ENCODE data around the gene MST1. TPM values are rescaled to one million over a fixed set of nuclear protein-coding genes. Genes with fewer than 3 reads are reported as not detected.
"Not testable (repeated sequence)": the region's sequence is repeated elsewhere in the genome, so short reads cannot be mapped to it uniquely, and the experiment has no call there.

The MST1 gene
- total RNA-seq, 2 experiments from 2014 or later, result 8.6 to 12.4 TPM

GRCh38 chr3:49704629-49705028, 15.4 kb upstream of the MST1 start:
- Mint-ChIP-seq H3K27me3 (no peaks in the 10 kb centered on the region), H3K4me3 (no peak overlapping the region), H3K4me1 (no peaks in the 10 kb centered on the region), H3K36me3 (ENCODE audit: low read depth) (peaks cover 7% of the 10 kb centered on the region), H3K27ac (no peak overlapping the region), H3K9me3 (no peaks in the 10 kb centered on the region)
- ChIA-PET POLR2A (no interaction called here), CTCF (interaction anchor here (1.8 kb wide), 1 partner anchor 134 kb away, joined by 8 read pairs; no protein-coding TSS in a partner anchor)
- no peak for DNase-seq

GRCh38 chr3:49703956-49704355, 14.7 kb upstream of the MST1 start:
- Mint-ChIP-seq H3K4me1 (no peaks in the 10 kb centered on the region), H3K27me3 (no peaks in the 10 kb centered on the region), H3K36me3 (ENCODE audit: low read depth) (peaks cover 7% of the 10 kb centered on the region), H3K4me3 (no peak overlapping the region), H3K9me3 (no peaks in the 10 kb centered on the region), H3K27ac (no peak overlapping the region)
- POLR2A ChIA-PET, result no interaction called here
- CTCF ChIA-PET, result interaction anchor here (0.5 to 1.8 kb wide), 2 partner anchors 11 to 135 kb away, joined by 3 to 8 read pairs; no protein-coding TSS in a partner anchor
- DNase-seq, result no peak

- ChIA-PET POLR2A (interaction anchor here (1.3 kb wide), 1 partner anchor 20 kb away, joined by 5 read pairs; the partner anchor contains the start of gene GMPPB), CTCF (interaction anchor here (0.5 to 3.3 kb wide), 3 partner anchors 11 to 164 kb away, joined by 3 to 21 read pairs (median 8); no protein-coding TSS in a partner anchor)
- H3K27ac Mint-ChIP-seq, result no peak overlapping the region
- no peak overlapping the region for H3K4me3 Mint-ChIP-seq
- H3K4me1 Mint-ChIP-seq, result no peaks in the 10 kb centered on the region
- DNase-seq, result peak; percentile 73
- no peaks in the 10 kb centered on the region for H3K9me3 Mint-ChIP-seq
- peaks cover 7% of the 10 kb centered on the region for H3K36me3 Mint-ChIP-seq (ENCODE audit: low read depth)
- H3K27me3 Mint-ChIP-seq, result no peaks in the 10 kb centered on the region
These were observed 14.2 kb upstream of the MST1 start for GRCh38 chr3:49703443-49703927.

GRCh38 chr3:49702672-49703071, 13.4 kb upstream of the MST1 start:
- POLR2A ChIA-PET, result interaction anchor here (1.3 kb wide), 1 partner anchor 21 kb away, joined by 5 read pairs; the partner anchor contains the start of gene GMPPB
- no peak overlapping the region for H3K4me3 Mint-ChIP-seq
- no peaks in the 10 kb centered on the region for H3K9me3 Mint-ChIP-seq
- no peaks in the 10 kb centered on the region for H3K27me3 Mint-ChIP-seq
- no peak overlapping the region for H3K27ac Mint-ChIP-seq
- no peaks in the 10 kb centered on the region for H3K4me1 Mint-ChIP-seq
- no peak for DNase-seq
- peaks cover 7% of the 10 kb centered on the region for H3K36me3 Mint-ChIP-seq (ENCODE audit: low read depth)
- CTCF ChIA-PET, result interaction anchor here (0.7 to 3.3 kb wide), 2 partner anchors 10 to 163 kb away, joined by 4 to 21 read pairs; no protein-coding TSS in a partner anchor

- Mint-ChIP-seq H3K4me1 (no peaks in the 10 kb centered on the region), H3K27me3 (no peaks in the 10 kb centered on the region), H3K27ac (no peak overlapping the region), H3K4me3 (no peak overlapping the region), H3K9me3 (no peaks in the 10 kb centered on the region), H3K36me3 (ENCODE audit: low read depth) (peaks cover 7% of the 10 kb centered on the region)
- POLR2A ChIA-PET, result interaction anchor here (0.7 to 1.7 kb wide), 3 partner anchors 17 to 102 kb away, joined by 3 to 6 read pairs (median 3); partner anchors contain the start of genes AMIGO3, GMPPB and INKA1
- CTCF ChIA-PET, result interaction anchor here (0.6 to 3.3 kb wide), 7 partner anchors 101 to 590 kb away, joined by 3 to 21 read pairs (median 3); partner anchors contain the start of gene INKA1
- DNase-seq, result no peak
These were observed 12.3 kb upstream of the MST1 start for GRCh38 chr3:49701388-49702077.

- Mint-ChIP-seq H3K36me3 (ENCODE audit: low read depth) (peaks cover 7% of the 10 kb centered on the region), H3K4me3 (no peak overlapping the region), H3K27ac (no peak overlapping the region), H3K9me3 (no peaks in the 10 kb centered on the region), H3K27me3 (no peaks in the 10 kb centered on the region), H3K4me1 (no peaks in the 10 kb centered on the region)
- ChIA-PET CTCF (interaction anchor here (0.6 to 3.3 kb wide), 6 partner anchors 102 to 591 kb away, joined by 3 to 21 read pairs (median 3); partner anchors contain the start of gene INKA1), POLR2A (interaction anchor here (0.7 to 1.7 kb wide), 3 partner anchors 18 to 103 kb away, joined by 3 to 6 read pairs (median 3); partner anchors contain the start of genes AMIGO3, GMPPB and INKA1)
- no peak for DNase-seq
These were observed 11.3 kb upstream of the MST1 start for GRCh38 chr3:49700453-49701128.

GRCh38 chr3:49700014-49700413, 10.7 kb upstream of the MST1 start:
- ChIA-PET CTCF (no interaction called here), POLR2A (interaction anchor here (1.7 kb wide), 1 partner anchor 19 kb away, joined by 6 read pairs; the partner anchor contains the start of gene AMIGO3)
- Mint-ChIP-seq H3K4me1 (no peaks in the 10 kb centered on the region), H3K27me3 (no peaks in the 10 kb centered on the region), H3K36me3 (ENCODE audit: low read depth) (peaks cover 7% of the 10 kb centered on the region), H3K9me3 (no peaks in the 10 kb centered on the region), H3K4me3 (no peak overlapping the region), H3K27ac (no peak overlapping the region)
- no peak for DNase-seq

- Mint-ChIP-seq H3K27me3 (no peaks in the 10 kb centered on the region), H3K36me3 (ENCODE audit: low read depth) (peaks cover 7% of the 10 kb centered on the region), H3K4me1 (no peaks in the 10 kb centered on the region), H3K9me3 (no peaks in the 10 kb centered on the region), H3K27ac (no peak overlapping the region), H3K4me3 (no peak overlapping the region)
- POLR2A ChIA-PET, result no interaction called here
- DNase-seq, result no peak
- CTCF ChIA-PET, result no interaction called here
These were observed 10.2 kb upstream of the MST1 start for GRCh38 chr3:49699281-49699979.

GRCh38 chr3:49695350-49696015, 6.2 kb upstream of the MST1 start:
- H3K9me3 Mint-ChIP-seq; DNase-seq; H3K4me1 Mint-ChIP-seq; H3K4me3 Mint-ChIP-seq; H3K36me3 Mint-ChIP-seq (ENCODE audit: low read depth); H3K27me3 Mint-ChIP-seq; H3K27ac Mint-ChIP-seq; CTCF ChIA-PET: not testable (repeated sequence)
- POLR2A ChIA-PET, result interaction anchor here (0.6 kb wide), 1 partner anchor 540 kb away, joined by 3 read pairs; no protein-coding TSS in a partner anchor

- H3K4me3 Mint-ChIP-seq; CTCF ChIA-PET; DNase-seq; H3K27ac Mint-ChIP-seq; H3K9me3 Mint-ChIP-seq; H3K36me3 Mint-ChIP-seq (ENCODE audit: low read depth); H3K27me3 Mint-ChIP-seq; POLR2A ChIA-PET: not testable (repeated sequence)
- H3K4me1 Mint-ChIP-seq, result peaks cover 17% of the 10 kb centered on the region
These were observed 5.3 kb upstream of the MST1 start for GRCh38 chr3:49694409-49695070.

- H3K27ac Mint-ChIP-seq; H3K36me3 Mint-ChIP-seq (ENCODE audit: low read depth); H3K9me3 Mint-ChIP-seq; CTCF ChIA-PET; POLR2A ChIA-PET; DNase-seq; H3K27me3 Mint-ChIP-seq: not testable (repeated sequence)
- peak overlapping the region; percentile 97 for H3K4me3 Mint-ChIP-seq
- peaks cover 28% of the 10 kb centered on the region for H3K4me1 Mint-ChIP-seq
These were observed 2.2 kb upstream of the MST1 start for GRCh38 chr3:49691481-49691880.

GRCh38 chr3:49690856-49691255, 1.6 kb upstream of the MST1 start:
- H3K9me3 Mint-ChIP-seq; CTCF ChIA-PET; H3K27me3 Mint-ChIP-seq; H3K27ac Mint-ChIP-seq; DNase-seq; POLR2A ChIA-PET; H3K36me3 Mint-ChIP-seq (ENCODE audit: low read depth): not testable (repeated sequence)
- Mint-ChIP-seq H3K4me1 (peaks cover 30% of the 10 kb centered on the region), H3K4me3 (peak overlapping the region; percentile 97)

All from activated CD4-positive, alpha-beta memory T cell treated with anti-CD3 and anti-CD28 coated beads, Interleukin-2, amount 10 ng/mL, durations not matched to agents 7 days and 5 days (primary cell).